TTC549 (cell line): ENCODE measurements around the gene NAA50.

Source experiments
- FAIRE-seq: peaks from 2 replicates; lab custom pipeline; 2012; peaks lifted over from hg19 to GRCh38; lab: Jason Lieb, UNC

Gene NAA50

DNA sequence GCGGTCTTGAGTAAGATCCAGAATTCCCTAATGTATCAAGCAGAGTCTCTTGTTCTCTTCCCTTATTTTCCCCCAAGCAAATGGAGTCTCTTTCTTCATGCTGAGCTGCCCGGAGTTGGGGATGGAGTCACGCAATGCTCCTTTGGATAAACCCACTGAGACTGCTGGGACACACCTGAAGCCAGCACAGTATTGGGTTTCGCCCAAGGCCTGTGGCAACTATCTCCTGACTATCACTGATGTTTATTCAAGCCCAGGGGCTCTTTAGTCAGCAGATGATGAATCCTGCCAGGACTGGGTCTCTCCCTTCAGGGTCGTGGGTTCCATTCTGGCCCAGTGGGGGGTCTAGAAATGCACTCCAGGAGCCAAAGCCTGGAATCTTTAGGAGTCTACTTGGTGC is 60.9 kb downstream of the NAA50 start:
- FAIRE-seq: no peak

DNA sequence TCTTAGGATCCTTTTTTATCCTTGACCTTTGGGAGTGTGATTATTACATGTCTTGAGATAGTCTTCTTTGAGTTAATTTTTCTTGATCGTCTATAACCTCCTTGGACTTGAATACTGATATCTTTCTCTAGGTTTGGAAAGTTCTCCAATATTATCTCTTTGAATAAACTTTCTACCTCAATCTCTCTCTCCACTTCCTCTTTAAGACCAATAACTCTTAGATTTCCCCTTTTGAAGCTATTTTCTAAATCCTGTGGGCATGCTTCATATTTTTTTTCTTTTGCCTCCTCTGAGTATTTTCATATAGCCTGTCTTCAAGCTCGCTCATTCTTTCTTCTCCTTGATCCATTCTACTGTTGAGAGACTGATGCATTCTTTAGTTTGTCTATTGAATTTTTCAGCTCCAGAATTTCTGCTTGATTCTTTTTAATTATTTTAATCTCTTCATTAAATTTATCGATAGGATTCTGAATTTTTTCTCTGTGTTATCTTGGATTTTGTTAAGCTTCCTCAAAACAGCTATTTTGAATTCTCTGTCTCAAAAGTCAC is 61.7 kb downstream of the NAA50 start:
- FAIRE-seq: no peak

DNA sequence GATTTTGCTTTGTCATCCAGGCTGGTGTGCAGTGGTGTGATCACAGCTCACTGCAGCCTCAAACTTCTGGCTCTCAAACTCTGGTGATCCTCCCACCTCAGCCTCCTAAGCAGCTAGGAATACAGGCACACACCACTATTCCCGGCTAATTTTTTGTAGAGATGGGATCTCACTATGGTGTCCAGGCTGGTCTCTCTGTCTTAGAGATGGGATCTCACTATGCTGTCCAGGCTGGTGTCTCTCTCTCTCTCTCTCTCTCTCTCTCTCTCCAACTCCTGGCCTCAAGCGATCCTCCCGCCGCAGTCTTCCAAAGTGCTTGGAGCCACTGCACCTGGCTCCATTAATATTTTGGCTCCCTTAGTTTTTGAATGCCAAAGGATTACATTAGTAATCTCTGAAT is 67.3 kb downstream of the NAA50 start:
- FAIRE-seq: no peak

DNA sequence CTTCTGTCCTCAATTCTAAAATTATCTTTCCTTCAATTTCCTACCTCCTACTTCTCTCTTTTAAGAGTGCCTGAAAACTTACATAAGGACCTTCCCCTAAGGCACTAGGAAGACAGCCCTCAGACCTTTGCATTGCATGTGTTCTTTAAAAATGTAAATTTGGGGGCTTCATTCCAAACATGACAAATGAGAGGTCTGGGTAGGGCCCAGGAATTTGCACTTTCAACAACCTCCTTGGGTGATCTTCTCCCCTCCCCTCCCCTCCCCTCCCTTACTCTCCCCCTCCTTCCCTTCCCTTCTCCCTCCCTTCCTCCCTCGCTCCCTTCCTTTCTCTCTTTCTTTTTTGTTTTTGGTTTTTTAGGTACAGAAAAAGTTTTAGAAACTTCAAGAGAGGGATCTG is 68.3 kb downstream of the NAA50 start:
- FAIRE-seq: no peak

DNA sequence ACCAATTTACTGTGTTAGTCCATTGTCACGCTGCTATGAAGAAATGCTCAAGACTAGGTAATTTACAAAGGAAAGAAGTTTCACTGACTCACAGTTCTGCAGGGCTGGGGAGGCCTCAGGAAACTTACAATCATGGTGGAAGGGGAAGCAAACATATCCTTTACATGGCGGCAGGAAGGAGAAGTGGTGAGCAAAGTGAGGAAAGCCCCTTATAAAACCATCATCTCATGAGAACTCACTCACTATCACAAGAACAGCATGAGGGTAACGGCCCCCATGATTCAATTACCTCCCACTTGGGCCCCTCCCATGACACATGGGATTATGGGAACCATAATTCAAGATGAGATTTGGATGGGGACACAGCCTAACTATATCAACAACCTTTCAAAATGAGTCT is 69.8 kb downstream of the NAA50 start:
- no peak for FAIRE-seq

DNA sequence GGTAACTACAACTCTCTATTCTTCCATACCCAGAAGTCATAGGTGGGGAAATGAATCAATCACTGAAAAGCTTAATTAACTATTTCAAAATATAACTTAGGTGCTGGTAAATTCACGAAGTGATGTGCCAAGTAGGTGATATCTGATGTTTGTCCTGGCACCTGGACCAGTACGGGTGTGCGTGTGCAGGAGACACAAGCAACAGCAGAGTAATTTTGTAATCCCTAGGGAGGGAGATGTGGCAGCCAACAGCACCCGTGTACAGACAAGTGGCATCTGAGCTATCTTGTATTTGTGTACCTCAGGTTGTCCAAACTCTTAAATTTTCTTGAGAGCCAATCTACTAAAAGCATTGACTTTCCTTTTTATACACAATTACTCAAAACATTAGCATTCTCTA is 72.5 kb downstream of the NAA50 start:
- no peak for FAIRE-seq

DNA sequence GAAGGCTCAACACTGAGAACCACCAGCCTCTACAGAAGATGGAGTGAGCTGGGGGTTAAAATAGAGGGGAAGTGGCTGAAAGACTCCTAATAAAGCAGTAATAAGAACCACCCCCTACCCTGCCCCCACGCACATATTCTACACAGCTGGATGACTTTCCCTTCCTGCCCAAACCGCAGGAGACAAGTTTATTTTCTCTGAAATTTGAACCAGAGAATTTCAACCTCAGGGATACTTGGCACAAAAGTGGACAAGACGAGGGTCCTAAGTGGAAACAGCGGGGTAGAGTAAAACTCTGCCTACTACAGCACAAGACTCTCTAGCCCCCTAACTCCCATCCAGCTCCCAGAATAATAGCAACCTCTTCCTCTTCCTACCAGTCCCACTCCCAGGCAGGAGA is 78.0 kb downstream of the NAA50 start:
- no peak for FAIRE-seq
